Measurements from ENCODE around the gene SYNGR1.
A peak's percentile ranks its signal among the peaks of the same experiment; 100 is the strongest.

Gene SYNGR1

GRCh38 chr22:39309364-39309861 lies 40.4 kb upstream of the SYNGR1 start:
- TF ChIP-seq RAD21 (IDR thresholded peaks at IDR 0.05; ENCODE audit: low read depth) (peak; percentile 23; the same call in 1 of the 2 replicates), TCF12 (IDR thresholded peaks at IDR 0.05; ENCODE audit: low read depth) (peak; percentile 68), CREB1 (IDR thresholded peaks at IDR 0.05; ENCODE audit: low read depth) (no peak), TAF1 (IDR thresholded peaks at IDR 0.05; ENCODE audit: low read depth) (0 out of 2 replicates have a peak, but pooled peaks have one; percentile 39), YY1 (IDR thresholded peaks at IDR 0.05; ENCODE audit: low read depth) (0 out of 2 replicates have a peak, but pooled peaks have one; percentile 2), EP300 (IDR thresholded peaks at IDR 0.05; ENCODE audit: borderline replicate concordance) (peak; percentile 78; the same call in 1 of the 2 replicates), ZBTB7A (IDR thresholded peaks at IDR 0.05; ENCODE audit: low read depth) (no peak), FOXM1 (IDR thresholded peaks at IDR 0.05; ENCODE audit: borderline replicate concordance, low read depth) (peak; percentile 81), REST (IDR thresholded peaks at IDR 0.05; ENCODE audit: low read depth) (no peak), TEAD4 (IDR thresholded peaks at IDR 0.05) (peak; percentile 83), MAX (IDR thresholded peaks at IDR 0.05) (peak; percentile 80)

- no peak; the same call in 1 of the 2 replicates for TF ChIP-seq MAX (IDR thresholded peaks at IDR 0.05)
- no peak; the same call in 1 of the 2 replicates for TF ChIP-seq RAD21 (IDR thresholded peaks at IDR 0.05; ENCODE audit: low read depth)
- TF ChIP-seq USF1 (IDR thresholded peaks at IDR 0.05) = peak; percentile 22; the same call in 1 of the 2 replicates
- TF ChIP-seq REST (IDR thresholded peaks at IDR 0.05; ENCODE audit: low read depth) = no peak
- peak; percentile 60 for TF ChIP-seq EP300 (IDR thresholded peaks at IDR 0.05; ENCODE audit: borderline replicate concordance)
- TF ChIP-seq YY1 (IDR thresholded peaks at IDR 0.05; ENCODE audit: low read depth) = no peak
- no peak; the same call in 1 of the 2 replicates for TF ChIP-seq ZBTB7A (IDR thresholded peaks at IDR 0.05; ENCODE audit: low read depth)
- TF ChIP-seq TAF1 (IDR thresholded peaks at IDR 0.05; ENCODE audit: low read depth) = no peak
- TF ChIP-seq TCF12 (IDR thresholded peaks at IDR 0.05; ENCODE audit: low read depth) = no peak
- peak; percentile 29; the same call in 1 of the 2 replicates for TF ChIP-seq NFIC (IDR thresholded peaks at IDR 0.05)
- TF ChIP-seq CEBPB (IDR thresholded peaks at IDR 0.05) = peak; percentile 46; the same call in 1 of the 2 replicates
Measured at GRCh38 chr22:39309881-39310714, 39.7 kb upstream of the SYNGR1 start.

- TF ChIP-seq EGR1 (IDR thresholded peaks at IDR 0.05) (no peak), ZBTB7A (IDR thresholded peaks at IDR 0.05; ENCODE audit: low read depth) (peak; percentile 55; the same call in 1 of the 2 replicates)
Measured at GRCh38 chr22:39311592-39312400, 38.0 kb upstream of the SYNGR1 start.

GRCh38 chr22:39312410-39312809 lies 37.4 kb upstream of the SYNGR1 start:
- TF ChIP-seq TCF12 (IDR thresholded peaks at IDR 0.05; ENCODE audit: low read depth) (no peak), ZBTB7A (IDR thresholded peaks at IDR 0.05; ENCODE audit: low read depth) (0 out of 2 replicates have a peak, but pooled peaks have one; percentile 1)

- TF ChIP-seq USF1 (IDR thresholded peaks at IDR 0.05) = no peak
Measured at GRCh38 chr22:39313258-39314001, 36.4 kb upstream of the SYNGR1 start.
